ENCODE results near the gene BARX2.

DNA sequence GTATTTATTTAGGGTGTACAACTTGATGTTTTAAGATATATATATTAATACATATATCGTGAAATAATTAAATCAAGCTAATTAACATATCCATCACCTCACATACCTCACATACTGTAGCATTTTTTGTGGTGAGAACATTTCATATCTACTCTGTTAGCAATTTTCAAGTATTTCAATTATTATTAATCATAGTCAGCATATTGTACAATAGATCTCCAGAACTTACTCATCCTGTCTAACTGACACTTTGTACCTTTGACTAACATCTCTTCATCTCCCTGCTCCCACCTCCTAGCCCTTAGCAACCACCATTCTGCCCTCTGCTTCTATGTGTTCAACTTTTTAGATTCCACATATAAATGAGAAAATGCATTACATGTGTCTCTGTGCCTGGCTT lies 108.4 kb downstream of the BARX2 start:
- TF ChIP-seq, protein P1, sequence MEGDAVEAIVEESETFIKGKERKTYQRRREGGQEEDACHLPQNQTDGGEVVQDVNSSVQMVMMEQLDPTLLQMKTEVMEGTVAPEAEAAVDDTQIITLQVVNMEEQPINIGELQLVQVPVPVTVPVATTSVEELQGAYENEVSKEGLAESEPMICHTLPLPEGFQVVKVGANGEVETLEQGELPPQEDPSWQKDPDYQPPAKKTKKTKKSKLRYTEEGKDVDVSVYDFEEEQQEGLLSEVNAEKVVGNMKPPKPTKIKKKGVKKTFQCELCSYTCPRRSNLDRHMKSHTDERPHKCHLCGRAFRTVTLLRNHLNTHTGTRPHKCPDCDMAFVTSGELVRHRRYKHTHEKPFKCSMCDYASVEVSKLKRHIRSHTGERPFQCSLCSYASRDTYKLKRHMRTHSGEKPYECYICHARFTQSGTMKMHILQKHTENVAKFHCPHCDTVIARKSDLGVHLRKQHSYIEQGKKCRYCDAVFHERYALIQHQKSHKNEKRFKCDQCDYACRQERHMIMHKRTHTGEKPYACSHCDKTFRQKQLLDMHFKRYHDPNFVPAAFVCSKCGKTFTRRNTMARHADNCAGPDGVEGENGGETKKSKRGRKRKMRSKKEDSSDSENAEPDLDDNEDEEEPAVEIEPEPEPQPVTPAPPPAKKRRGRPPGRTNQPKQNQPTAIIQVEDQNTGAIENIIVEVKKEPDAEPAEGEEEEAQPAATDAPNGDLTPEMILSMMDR (IDR thresholded peaks at IDR 0.05 in 2 of 3, conservative IDR thresholded peaks at IDR 0.05 in 1 of 3; ENCODE audit: borderline replicate concordance in 1 of 3, insufficient read depth in 1 of 3, low read depth in 2 of 3, low read length in 2 of 3), result no peak
- TF ChIP-seq, protein P2, sequence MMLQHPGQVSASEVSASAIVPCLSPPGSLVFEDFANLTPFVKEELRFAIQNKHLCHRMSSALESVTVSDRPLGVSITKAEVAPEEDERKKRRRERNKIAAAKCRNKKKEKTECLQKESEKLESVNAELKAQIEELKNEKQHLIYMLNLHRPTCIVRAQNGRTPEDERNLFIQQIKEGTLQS (IDR thresholded peaks at IDR 0.05), result no peak
- TF ChIP-seq EGR1 (IDR thresholded peaks at IDR 0.05; ENCODE audit: low read depth) (no peak), CEBPB (IDR thresholded peaks at IDR 0.05; ENCODE audit: low read depth) (no peak), EZH2phosphoT487 (IDR thresholded peaks at IDR 0.05; ENCODE audit: borderline replicate concordance) (no peak), EZH2 (IDR thresholded peaks at IDR 0.05) (no peak), POLR2AphosphoS5 (IDR thresholded peaks at IDR 0.05; ENCODE audit: low read depth, low read length) (no peak), POLR2A (IDR thresholded peaks at IDR 0.05; ENCODE audit: borderline replicate concordance, extremely low read depth, insufficient read depth, insufficient read length) (no peak), ZNF274 (IDR thresholded peaks at IDR 0.05; ENCODE audit: low read depth, low read length) (no peak), SP1 (IDR thresholded peaks at IDR 0.05; ENCODE audit: low read depth) (no peak), JUND (IDR thresholded peaks at IDR 0.05) (no peak)
- TF ChIP-seq, protein P3, sequence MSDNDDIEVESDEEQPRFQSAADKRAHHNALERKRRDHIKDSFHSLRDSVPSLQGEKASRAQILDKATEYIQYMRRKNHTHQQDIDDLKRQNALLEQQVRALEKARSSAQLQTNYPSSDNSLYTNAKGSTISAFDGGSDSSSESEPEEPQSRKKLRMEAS (IDR thresholded peaks at IDR 0.05), result no peak
- TF ChIP-seq, protein P4, sequence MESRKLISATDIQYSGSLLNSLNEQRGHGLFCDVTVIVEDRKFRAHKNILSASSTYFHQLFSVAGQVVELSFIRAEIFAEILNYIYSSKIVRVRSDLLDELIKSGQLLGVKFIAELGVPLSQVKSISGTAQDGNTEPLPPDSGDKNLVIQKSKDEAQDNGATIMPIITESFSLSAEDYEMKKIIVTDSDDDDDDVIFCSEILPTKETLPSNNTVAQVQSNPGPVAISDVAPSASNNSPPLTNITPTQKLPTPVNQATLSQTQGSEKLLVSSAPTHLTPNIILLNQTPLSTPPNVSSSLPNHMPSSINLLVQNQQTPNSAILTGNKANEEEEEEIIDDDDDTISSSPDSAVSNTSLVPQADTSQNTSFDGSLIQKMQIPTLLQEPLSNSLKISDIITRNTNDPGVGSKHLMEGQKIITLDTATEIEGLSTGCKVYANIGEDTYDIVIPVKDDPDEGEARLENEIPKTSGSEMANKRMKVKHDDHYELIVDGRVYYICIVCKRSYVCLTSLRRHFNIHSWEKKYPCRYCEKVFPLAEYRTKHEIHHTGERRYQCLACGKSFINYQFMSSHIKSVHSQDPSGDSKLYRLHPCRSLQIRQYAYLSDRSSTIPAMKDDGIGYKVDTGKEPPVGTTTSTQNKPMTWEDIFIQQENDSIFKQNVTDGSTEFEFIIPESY (IDR thresholded peaks at IDR 0.05; ENCODE audit: extremely low read depth, insufficient replicate concordance, low read length), result no peak
